ENCODE results near the gene CCDC197. TPM values are rescaled to one million over a fixed set of nuclear protein-coding genes. Genes with fewer than 3 reads are reported as not detected.

The CCDC197 gene
- total and polyA plus RNA-seq, 4 donors = not detected

- DNase-seq (ENCODE audit: low spot score) = no peak
- no peak overlapping the region for H3K4me3 ChIP-seq (ENCODE audit: low read depth in 1 of 3, low read length in 3 of 3)
- no peak overlapping the region for H3K9ac ChIP-seq (ENCODE audit: low read depth in 1 of 2, low read length in 2 of 2)
- H3K4me1 ChIP-seq (ENCODE audit: control insufficient read depth in 4 of 4, insufficient read depth in 4 of 4, low read length in 3 of 4) = peaks cover 2 to 12% (median 9%) of the 10 kb centered on the region in 4 donors
- 87% methylated on average over 5 of the region's 5 CpGs for WGBS
- H3K9me3 ChIP-seq (ENCODE audit: control insufficient read depth in 4 of 4, low read length in 3 of 4) = no peaks in the 10 kb centered on the region
- no peak overlapping the region for H3K27ac ChIP-seq (ENCODE audit: low read depth in 1 of 2, low read length in 2 of 2)
- no peaks in the 10 kb centered on the region for H3K27me3 ChIP-seq (ENCODE audit: control insufficient read depth in 4 of 4, insufficient read depth in 4 of 4, low read length in 3 of 4)
- TF ChIP-seq GABPA (IDR thresholded peaks at IDR 0.05 in 1 of 2, conservative IDR thresholded peaks at IDR 0.05 in 1 of 2) = no peak
- no peak for TF ChIP-seq ATF3 (IDR thresholded peaks at IDR 0.05)
- TF ChIP-seq EGR1 (IDR thresholded peaks at IDR 0.05; ENCODE audit: low read depth in 2 of 2) = no peak
- TF ChIP-seq TAF1 (conservative IDR thresholded peaks at IDR 0.05) = no peak
- peaks cover 0 to 11% (median 4%) of the 10 kb centered on the region in 4 donors for H3K36me3 ChIP-seq (ENCODE audit: control insufficient read depth in 4 of 4, insufficient read depth in 3 of 4, low read depth in 1 of 4, low read length in 3 of 4)
Observed at GRCh38 chr14:94040247-94040646, 43.1 kb downstream of the CCDC197 start.

- peaks cover 2 to 12% (median 9%) of the 10 kb centered on the region in 4 donors for H3K4me1 ChIP-seq (ENCODE audit: control insufficient read depth in 4 of 4, insufficient read depth in 4 of 4, low read length in 3 of 4)
- H3K9ac ChIP-seq (ENCODE audit: low read depth in 1 of 2, low read length in 2 of 2) = no peak overlapping the region
- no peak for TF ChIP-seq EGR1 (IDR thresholded peaks at IDR 0.05; ENCODE audit: low read depth in 2 of 2)
- TF ChIP-seq MAX (IDR thresholded peaks at IDR 0.05) = no peak
- TF ChIP-seq SP1 (IDR thresholded peaks at IDR 0.05) = no peak
- no peak for TF ChIP-seq NR2F2 (IDR thresholded peaks at IDR 0.05)
- TF ChIP-seq GABPA (IDR thresholded peaks at IDR 0.05 in 1 of 2, conservative IDR thresholded peaks at IDR 0.05 in 1 of 2) = no peak
- no peak for TF ChIP-seq HNF4G (IDR thresholded peaks at IDR 0.05)
- no peak for TF ChIP-seq REST (IDR thresholded peaks at IDR 0.05)
- TF ChIP-seq ATF3 (IDR thresholded peaks at IDR 0.05) = no peak
- no peak for TF ChIP-seq TAF1 (conservative IDR thresholded peaks at IDR 0.05)
- TF ChIP-seq YY1 (IDR thresholded peaks at IDR 0.05) = no peak
- TF ChIP-seq CTCF (IDR thresholded peaks at IDR 0.05; ENCODE audit: low read depth, low read length, missing input control) = no peak
- TF ChIP-seq JUND (IDR thresholded peaks at IDR 0.05) = no peak
- TF ChIP-seq RAD21 (IDR thresholded peaks at IDR 0.05) = no peak
- TF ChIP-seq ZBTB33 (IDR thresholded peaks at IDR 0.05) = no peak
- no peak for TF ChIP-seq RXRA (IDR thresholded peaks at IDR 0.05)
- TF ChIP-seq HNF4A (conservative IDR thresholded peaks at IDR 0.05) = no peak
- no peak for TF ChIP-seq FOXA2 (IDR thresholded peaks at IDR 0.05)
- no peak for TF ChIP-seq FOXA1 (IDR thresholded peaks at IDR 0.05)
- peaks cover 0 to 15% (median 5%) of the 10 kb centered on the region in 4 donors for H3K36me3 ChIP-seq (ENCODE audit: control insufficient read depth in 4 of 4, insufficient read depth in 3 of 4, low read depth in 1 of 4, low read length in 3 of 4)
- H3K9me3 ChIP-seq (ENCODE audit: control insufficient read depth in 4 of 4, low read length in 3 of 4) = no peaks in the 10 kb centered on the region
- DNase-seq (ENCODE audit: low spot score) = no peak
- H3K27ac ChIP-seq (ENCODE audit: low read depth in 1 of 2, low read length in 2 of 2) = no peak overlapping the region
- WGBS = 93% methylated on average over 13 of the region's 13 CpGs
- no peaks in the 10 kb centered on the region for H3K27me3 ChIP-seq (ENCODE audit: control insufficient read depth in 4 of 4, insufficient read depth in 4 of 4, low read length in 3 of 4)
- H3K4me3 ChIP-seq (ENCODE audit: low read depth in 1 of 3, low read length in 3 of 3) = no peak overlapping the region
Observed at GRCh38 chr14:94040796-94041195, 43.7 kb downstream of the CCDC197 start.
